ENCODE data around the gene SNX19.
"Not testable (repeated sequence)": the region's sequence is repeated elsewhere in the genome, so short reads cannot be mapped to it uniquely, and the experiment has no call there.

The SNX19 gene, protein sequence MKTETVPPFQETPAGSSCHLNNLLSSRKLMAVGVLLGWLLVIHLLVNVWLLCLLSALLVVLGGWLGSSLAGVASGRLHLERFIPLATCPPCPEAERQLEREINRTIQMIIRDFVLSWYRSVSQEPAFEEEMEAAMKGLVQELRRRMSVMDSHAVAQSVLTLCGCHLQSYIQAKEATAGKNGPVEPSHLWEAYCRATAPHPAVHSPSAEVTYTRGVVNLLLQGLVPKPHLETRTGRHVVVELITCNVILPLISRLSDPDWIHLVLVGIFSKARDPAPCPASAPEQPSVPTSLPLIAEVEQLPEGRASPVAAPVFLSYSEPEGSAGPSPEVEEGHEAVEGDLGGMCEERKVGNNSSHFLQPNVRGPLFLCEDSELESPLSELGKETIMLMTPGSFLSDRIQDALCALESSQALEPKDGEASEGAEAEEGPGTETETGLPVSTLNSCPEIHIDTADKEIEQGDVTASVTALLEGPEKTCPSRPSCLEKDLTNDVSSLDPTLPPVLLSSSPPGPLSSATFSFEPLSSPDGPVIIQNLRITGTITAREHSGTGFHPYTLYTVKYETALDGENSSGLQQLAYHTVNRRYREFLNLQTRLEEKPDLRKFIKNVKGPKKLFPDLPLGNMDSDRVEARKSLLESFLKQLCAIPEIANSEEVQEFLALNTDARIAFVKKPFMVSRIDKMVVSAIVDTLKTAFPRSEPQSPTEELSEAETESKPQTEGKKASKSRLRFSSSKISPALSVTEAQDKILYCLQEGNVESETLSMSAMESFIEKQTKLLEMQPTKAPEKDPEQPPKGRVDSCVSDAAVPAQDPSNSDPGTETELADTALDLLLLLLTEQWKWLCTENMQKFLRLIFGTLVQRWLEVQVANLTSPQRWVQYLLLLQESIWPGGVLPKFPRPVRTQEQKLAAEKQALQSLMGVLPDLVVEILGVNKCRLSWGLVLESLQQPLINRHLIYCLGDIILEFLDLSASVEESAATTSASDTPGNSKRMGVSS

DNA sequence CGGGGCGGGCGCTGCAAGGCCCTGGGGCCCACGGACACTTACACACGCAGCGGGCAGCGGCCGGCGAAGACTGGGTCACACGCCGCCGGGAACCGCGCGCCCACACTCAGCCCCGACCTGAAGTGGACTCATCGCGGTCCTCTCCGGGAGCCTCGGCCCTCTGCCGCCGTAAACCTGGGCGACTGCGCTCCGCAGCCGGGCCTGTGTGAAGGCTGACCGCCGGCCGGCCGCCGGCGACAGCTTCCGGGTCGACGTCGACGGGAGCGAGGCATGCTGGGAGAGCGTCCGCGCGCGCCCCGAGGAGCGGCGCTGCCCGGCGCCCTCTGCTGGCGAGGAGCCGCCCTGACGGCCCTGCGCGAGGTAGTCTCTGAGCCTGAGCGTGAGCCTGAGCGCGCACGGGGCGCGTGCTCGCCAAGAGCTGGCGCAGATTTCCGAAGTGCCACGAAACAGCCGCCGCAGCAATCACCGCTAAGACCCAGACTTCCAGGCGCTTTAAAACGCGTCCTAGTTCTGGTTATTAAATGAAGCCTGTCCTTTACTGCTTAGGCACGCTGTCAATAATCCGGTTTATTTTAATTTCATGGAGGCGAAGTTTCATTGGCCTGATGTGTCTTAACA is at the start of gene SNX19:
Gene SNX19 (minus strand): TSS at position 242 of the 618 bp plus-strand sequence. CDS start 540 bp downstream, outside the sequence.
- peak; percentile 91 for DNase-seq

DNA sequence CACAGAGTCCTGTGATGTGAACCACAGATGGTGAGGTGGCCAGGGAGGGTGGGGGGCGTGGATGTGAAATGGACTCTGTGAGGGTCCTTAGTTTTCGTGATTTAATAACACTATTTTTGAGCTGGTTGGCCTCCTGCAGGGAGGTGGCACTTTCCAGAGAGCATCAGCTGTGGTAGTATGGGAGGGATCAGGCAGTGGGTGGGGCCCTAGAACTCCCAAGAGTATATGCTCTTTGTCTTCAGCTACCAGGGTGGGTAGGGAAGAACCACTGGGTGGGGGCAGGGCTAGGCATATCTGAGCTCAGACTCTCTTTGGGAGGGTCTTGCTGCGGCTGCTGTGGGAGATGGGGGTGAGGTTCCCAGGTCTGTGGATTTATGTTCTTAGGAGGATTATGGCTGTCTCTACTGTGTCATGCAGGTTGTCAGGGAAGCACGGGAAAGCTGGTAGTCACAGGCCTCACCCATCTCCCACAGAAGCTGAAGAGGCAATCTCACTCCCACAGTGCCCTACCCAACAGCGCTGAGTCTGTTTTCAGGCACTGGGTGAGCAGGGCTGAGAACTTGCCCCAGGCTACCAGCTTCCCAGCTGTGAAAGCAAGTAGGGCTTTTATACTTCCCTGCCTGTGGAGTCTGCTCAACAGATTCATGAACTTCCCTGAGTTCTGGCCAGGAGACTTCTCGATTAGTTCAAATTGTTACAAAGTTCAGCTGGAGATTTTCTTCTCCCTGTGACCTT is 47.9 kb upstream of the SNX19 start:
- DNase-seq = no peak

DNA sequence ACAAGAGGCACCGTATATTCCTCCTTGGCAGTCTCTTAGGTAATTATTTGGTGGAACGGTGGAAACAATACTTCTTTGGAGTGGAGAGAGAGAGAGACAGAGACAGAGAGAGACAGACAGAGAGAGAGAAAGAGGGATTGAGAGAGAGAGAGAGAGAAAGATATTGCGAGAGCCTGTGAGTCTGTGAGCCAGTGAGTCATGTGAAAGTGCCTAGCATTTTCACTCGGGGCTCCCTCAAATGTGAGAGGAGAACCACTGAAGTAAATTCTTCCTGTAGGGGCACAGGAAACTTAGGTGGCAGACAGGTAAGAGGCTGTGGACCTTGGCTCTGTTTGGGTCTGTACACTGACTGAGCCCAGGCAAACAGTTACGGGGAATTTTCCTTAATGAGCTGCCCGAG is 31.6 kb upstream of the SNX19 start:
- no peak for DNase-seq

GRCh38 chr11:130947481-130947880 is 31.2 kb upstream of the SNX19 start:
- no peak for DNase-seq

GRCh38 chr11:130947058-130947457 is 30.8 kb upstream of the SNX19 start:
- DNase-seq = no peak

DNA sequence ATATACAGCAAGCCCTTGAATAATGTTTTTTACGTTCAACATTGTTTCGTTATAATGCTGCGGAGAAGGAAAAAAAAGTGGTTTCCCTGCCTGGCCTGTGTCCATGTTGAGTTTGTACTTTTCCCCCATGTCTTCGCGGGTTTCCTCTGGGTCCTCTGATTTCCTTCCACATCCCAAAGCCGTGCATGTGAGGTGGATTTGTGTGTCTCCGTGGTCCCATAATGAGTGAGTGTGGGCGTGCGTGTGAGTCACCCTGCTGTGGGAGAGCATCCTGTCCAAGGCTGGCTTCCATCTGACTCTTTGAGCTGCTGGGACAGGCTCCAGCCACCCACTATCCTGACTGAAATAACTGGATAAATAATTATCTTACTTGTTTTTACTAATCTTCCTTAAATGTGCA is 29.6 kb upstream of the SNX19 start:
- no peak for DNase-seq

DNA sequence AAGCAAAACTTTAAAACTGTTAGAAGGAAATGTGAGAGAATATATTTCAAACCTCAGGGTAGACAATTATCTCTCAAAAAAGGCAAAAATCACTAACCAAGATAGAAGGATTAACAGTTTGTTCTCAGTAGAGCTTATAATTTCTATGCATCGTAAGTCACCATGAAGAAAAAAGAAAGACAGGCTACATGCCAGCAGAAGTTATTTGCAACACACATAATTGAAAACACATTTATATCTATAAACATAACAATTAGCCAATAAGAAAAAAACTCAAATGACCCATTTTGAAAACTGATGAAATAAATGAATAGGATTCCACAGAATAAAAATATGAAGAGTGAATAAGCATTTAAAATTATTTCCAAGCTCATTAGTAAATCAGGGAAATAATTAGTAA is 24.4 kb upstream of the SNX19 start:
- DNase-seq = no peak

DNA sequence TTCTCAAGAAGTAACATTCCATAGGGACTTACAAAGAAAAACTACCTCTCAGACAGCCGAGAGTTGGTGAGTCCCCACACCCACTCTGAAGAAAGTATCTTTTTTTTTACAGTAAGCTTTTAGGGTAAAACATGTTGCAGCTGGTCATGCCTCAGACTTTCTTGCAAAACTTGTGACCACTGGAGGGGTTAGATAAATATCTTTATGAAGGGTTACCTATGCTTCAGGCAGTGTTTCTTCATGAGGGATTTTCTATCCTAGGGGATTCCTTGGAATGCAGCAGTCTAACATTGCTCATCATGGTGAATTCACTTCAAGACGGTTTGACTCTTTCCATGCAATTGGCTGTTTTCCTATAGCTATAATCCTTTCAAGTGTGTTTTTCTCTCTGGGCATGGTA is 20.8 kb upstream of the SNX19 start:
- DNase-seq = no peak

GRCh38 chr11:130932086-130932712 is 15.9 kb upstream of the SNX19 start:
- DNase-seq = no peak

- no peak for DNase-seq
Observed at GRCh38 chr11:130924750-130925149, 8.5 kb upstream of the SNX19 start.

DNA sequence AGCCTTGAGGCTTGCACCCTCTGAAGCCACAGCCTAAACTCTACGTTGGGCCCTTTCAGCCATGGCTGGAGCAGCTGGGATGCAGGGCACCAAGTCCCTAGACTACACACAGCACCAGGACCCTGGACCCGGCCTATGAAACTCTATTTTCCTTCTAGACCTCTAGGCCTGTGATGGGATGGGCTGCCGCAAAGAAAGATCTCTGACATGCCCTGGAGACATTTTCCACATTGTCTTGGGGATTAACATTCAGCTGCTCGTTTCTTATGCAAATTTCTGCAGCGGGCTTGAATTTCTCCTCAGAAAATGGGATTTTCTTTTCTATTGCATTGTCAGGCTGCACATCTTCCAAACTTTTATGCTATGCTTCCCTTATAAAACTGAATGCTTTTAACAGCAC is 4.3 kb upstream of the SNX19 start:
- not testable (repeated sequence) for DNase-seq

GRCh38 chr11:130918081-130918480 is 1.8 kb upstream of the SNX19 start:
- DNase-seq = no peak

DNA sequence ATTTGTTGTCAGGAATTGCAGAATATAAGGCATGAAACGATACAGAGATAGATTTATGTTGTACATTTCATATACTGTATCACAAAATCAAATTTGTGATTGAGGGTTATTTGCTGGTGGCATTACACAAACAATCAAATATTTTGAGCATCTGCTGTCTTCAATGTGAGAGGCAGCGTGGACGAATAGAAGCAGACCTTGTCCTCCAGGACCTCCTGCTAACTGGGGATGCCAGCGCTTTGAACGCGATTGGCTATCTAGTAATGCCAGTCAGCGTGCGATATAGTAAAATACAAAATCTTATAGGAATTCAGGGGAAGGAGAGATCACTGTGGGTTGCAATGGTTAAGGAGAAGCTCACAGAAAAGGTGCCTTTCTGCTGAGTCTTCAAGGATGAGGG is 631 bp upstream of the SNX19 start:
- no peak for DNase-seq

DNA sequence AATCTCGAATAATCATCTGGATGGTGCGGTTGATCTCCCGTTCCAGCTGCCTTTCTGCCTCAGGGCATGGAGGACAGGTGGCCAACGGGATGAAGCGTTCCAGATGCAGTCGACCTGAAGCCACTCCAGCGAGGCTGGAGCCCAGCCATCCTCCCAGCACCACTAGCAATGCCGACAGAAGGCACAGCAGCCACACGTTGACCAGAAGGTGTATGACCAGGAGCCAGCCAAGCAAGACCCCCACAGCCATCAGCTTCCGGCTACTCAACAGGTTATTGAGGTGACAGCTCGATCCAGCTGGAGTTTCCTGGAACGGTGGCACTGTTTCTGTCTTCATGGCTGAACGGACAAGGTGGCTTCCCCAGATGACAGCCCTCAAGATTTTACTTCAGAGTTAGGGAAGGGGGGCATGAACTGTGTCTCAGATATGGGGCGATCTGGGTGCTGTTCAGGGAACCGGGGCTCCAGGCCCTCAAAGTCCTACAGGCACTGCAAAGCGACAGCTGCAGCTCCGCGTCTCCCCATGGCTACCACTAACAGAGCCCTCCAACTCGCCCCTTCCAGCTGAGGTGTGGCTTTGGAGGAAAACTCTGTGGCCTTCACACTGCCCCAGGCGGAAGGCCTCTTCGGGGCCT is 559 bp downstream of the SNX19 start:
- peak; percentile 28 for DNase-seq

DNA sequence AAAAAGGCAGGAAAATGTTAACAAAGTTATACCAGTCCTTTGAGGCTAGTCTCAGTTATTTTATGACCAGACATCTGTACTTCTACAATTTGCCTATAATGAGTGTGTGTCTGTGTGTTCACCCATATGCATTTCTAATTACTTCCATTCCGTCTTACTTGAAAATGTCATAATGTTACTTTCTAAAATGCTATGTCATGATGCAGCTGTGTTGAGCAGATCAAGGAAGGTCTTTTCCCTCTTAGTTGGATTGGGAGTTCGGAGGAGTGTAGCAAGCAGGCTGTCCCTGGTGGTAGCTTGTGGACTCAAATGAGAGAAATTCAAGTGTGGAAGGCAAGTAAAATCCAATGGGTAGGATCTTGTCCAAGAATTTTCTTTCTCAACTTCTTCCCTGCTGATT is 3.0 kb downstream of the SNX19 start:
- DNase-seq = no peak

- no peak for DNase-seq
Observed at GRCh38 chr11:130912552-130912951, 3.7 kb downstream of the SNX19 start.

DNA sequence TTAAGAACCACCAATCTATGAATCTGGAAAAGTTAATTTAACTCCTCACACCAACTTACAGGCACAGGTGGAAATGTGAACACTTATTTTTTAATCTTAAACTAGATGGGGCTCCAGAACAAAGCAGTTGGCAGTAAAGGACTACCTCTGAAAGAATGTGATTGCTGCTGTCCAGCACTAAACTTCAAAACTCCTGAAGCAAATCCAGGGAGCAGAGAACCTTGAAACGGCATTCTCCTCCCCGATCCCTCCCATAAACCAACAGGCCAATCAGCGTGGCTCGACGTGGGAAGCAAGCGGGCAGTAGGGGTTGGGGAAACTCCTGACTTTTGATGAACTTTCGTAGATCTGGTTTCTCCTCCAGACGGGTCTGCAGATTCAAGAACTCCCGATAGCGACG is 5.0 kb downstream of the SNX19 start:
- DNase-seq = no peak

GRCh38 chr11:130909650-130910049 is 6.6 kb downstream of the SNX19 start:
- no peak for DNase-seq

DNA sequence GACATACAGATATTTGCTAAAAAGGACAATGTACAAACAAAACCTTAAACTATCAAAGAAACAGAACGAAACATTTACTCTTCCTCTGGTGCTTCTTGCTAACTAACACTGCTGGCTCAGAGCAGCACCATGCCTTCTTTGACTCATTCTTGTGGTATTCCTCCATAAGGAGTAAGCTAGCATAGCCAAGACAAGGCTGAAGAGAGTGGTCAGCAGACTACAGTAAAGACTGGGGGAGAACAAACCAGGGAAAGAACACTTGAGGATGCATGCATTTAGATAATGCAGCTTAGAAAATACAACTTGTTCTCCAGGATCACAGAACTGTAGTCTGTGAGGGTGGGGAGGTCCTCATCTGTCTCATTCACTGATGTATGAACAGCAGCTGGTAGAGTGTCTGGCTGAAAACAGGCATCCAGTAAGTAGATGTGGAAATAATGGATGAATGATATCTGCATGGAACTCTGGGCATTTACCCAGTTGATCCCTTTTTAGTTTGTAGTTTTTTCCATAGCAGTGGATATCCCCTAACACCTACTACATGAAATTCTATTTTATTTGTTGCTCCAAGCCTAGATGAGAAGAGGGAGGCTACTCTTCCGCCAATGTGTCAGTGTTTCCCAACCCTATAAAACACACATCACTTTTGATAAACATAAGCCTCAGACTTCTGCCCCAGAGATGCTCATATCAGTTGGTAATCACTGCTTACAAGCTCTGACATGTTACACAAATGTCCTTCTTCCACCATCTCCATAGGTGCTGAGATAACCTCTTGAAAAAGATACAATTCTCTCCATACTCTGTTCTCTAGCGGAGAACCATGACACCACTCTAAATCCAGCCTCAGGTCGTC is 7.3 kb downstream of the SNX19 start:
- no peak for DNase-seq

GRCh38 chr11:130908061-130908460 is 8.2 kb downstream of the SNX19 start:
- no peak for DNase-seq

DNA sequence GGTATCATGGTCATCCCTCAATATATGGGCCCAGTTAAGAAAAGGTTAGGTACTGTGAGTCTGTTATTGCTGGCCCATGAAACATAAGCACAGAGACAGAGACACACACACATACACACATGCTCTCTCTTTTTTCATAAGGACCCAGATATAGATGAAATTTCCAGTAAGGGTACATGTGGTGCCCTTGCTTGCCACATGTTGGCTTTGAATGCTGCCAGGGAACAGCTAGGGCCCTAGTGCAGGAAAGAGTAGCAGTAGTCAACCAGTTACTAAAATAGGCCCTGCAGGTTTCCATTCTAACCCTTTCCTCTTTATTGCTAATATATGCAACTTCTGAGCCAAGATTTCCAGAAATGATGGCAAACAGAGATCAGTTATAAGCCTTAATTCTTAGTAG is 9.1 kb downstream of the SNX19 start:
- DNase-seq = no peak

Data from activated CD4-positive, alpha-beta T cell treated with anti-CD3 and anti-CD28 coated beads, Interleukin-2, amount 50 U/mL, for 1 hour (primary cell).